H9 (cell line): ENCODE results near the gene NEDD4L. TPM values are rescaled to one million over a fixed set of nuclear protein-coding genes. Genes with fewer than 3 reads are reported as not detected.

Source experiments
- DNase-seq: peaks from one replicate; pipeline ENCODE4 v3.0.0-alpha.2; 2017
- H2AFZ ChIP-seq: one replicate; pipeline ENCODE4 v1.6.1; 2013; ENCODE audit warnings: mild to moderate bottlenecking, low read length, control low read depth, moderate library complexity
- H2AK5ac ChIP-seq: 2 replicates; pipeline ENCODE4 v1.6.1; 2013; ENCODE audit warnings: low read length, control low read depth, mixed read lengths; ENCODE audit not compliant: insufficient read length
- H2BK120ac ChIP-seq: one replicate; pipeline ENCODE4 v1.6.1; 2013; ENCODE audit warnings: low read depth, mild to moderate bottlenecking, low read length, control low read depth, inconsistent platforms; ENCODE audit not compliant: poor library complexity, severe bottlenecking
- H2BK12ac ChIP-seq: 2 replicates; pipeline ENCODE4 v1.6.1; 2013; ENCODE audit warnings: low read length, control low read depth, mixed read lengths, low read depth; ENCODE audit not compliant: insufficient read length
- H2BK15ac ChIP-seq: 2 replicates; pipeline ENCODE4 v1.6.1; 2013; ENCODE audit warnings: low read depth, low read length, control low read depth
- H2BK20ac ChIP-seq: one replicate; pipeline ENCODE4 v1.6.1; 2013; ENCODE audit warnings: low read depth, mild to moderate bottlenecking, low read length, control low read depth, inconsistent platforms; ENCODE audit not compliant: poor library complexity, severe bottlenecking
- H2BK5ac ChIP-seq: 2 replicates; pipeline ENCODE4 v1.6.1; 2013; ENCODE audit warnings: low read length, control low read depth, mixed read lengths; ENCODE audit not compliant: insufficient read length
- H3K14ac ChIP-seq: 2 replicates; pipeline ENCODE4 v1.6.1; 2013; ENCODE audit warnings: low read length, control low read depth; ENCODE audit not compliant: insufficient read depth
- H3K18ac ChIP-seq: 2 replicates; pipeline ENCODE4 v1.6.1; 2013; ENCODE audit warnings: low read depth, mild to moderate bottlenecking, mixed read lengths, low read length, control low read depth; ENCODE audit not compliant: insufficient read length
- H3K23ac ChIP-seq: 2 replicates; pipeline ENCODE4 v1.6.1; 2013; ENCODE audit warnings: low read length, control low read depth, mixed read lengths, low read depth; ENCODE audit not compliant: insufficient read length
- H3K23me2 ChIP-seq: 2 replicates; pipeline ENCODE4 v1.6.1; 2013; ENCODE audit warnings: low read depth, mild to moderate bottlenecking, mixed read lengths, low read length, control low read depth; ENCODE audit not compliant: insufficient read length, poor library complexity, severe bottlenecking
- H3K27ac ChIP-seq: 2 replicates; pipeline ENCODE4 v1.5.1; 2013; ENCODE audit warnings: low read length, control low read depth, mixed read lengths, low read depth; ENCODE audit not compliant: insufficient read length
- H3K27me3 ChIP-seq: 2 replicates; pipeline ENCODE4 v1.6.1; 2013; ENCODE audit warnings: low read length, control low read depth, inconsistent platforms; ENCODE audit not compliant: insufficient read depth
- H3K4ac ChIP-seq: 2 replicates; pipeline ENCODE4 v1.6.1; 2013; ENCODE audit warnings: low read depth, mild to moderate bottlenecking, control low read depth, inconsistent platforms, low read length, moderate library complexity
- H3K4me1 ChIP-seq: 2 replicates; pipeline ENCODE4 v1.6.1; 2013; ENCODE audit warnings: low read length, control low read depth, inconsistent platforms; ENCODE audit not compliant: insufficient read depth
- H3K4me2 ChIP-seq: 2 replicates; pipeline ENCODE4 v1.6.1; 2013; ENCODE audit warnings: low read length, control low read depth, mixed read lengths; ENCODE audit not compliant: insufficient read length, insufficient read depth
- H3K56ac ChIP-seq: 2 replicates; pipeline ENCODE4 v1.6.1; 2013; ENCODE audit warnings: low read depth, mild to moderate bottlenecking, mixed read lengths, low read length, control low read depth; ENCODE audit not compliant: insufficient read length
- H3K79me1 ChIP-seq: 2 replicates; pipeline ENCODE4 v1.6.1; 2013; ENCODE audit warnings: low read depth, mild to moderate bottlenecking, moderate library complexity, low read length, control low read depth, inconsistent platforms; ENCODE audit not compliant: insufficient read depth, poor library complexity, severe bottlenecking
- H3K79me2 ChIP-seq: 2 replicates; pipeline ENCODE4 v1.6.1; 2013; ENCODE audit warnings: low read length, control low read depth, inconsistent platforms; ENCODE audit not compliant: insufficient read depth
- H3K9ac ChIP-seq: 2 replicates; pipeline ENCODE4 v1.6.1; 2013; ENCODE audit warnings: low read length, control low read depth, mixed read lengths; ENCODE audit not compliant: insufficient read length; ENCODE audit errors: extremely low read depth
- H3K9me3 ChIP-seq: one replicate; pipeline ENCODE4 v1.6.1; 2013; ENCODE audit warnings: low read depth, low read length, inconsistent platforms; ENCODE audit not compliant: control insufficient read depth
- H3T11ph ChIP-seq: one replicate; pipeline ENCODE4 v1.6.1; 2013; ENCODE audit warnings: mild to moderate bottlenecking, low read length, control low read depth, inconsistent platforms
- H4K20me1 ChIP-seq: one replicate; pipeline ENCODE4 v1.6.1; 2013; ENCODE audit not compliant: control insufficient read depth, insufficient read length, insufficient read depth
- H4K5ac ChIP-seq: 2 replicates; pipeline ENCODE4 v1.6.1; 2013; ENCODE audit warnings: low read depth, mild to moderate bottlenecking, mixed read lengths, low read length, control low read depth; ENCODE audit not compliant: insufficient read length
- H4K8ac ChIP-seq: replicated peaks from 2 replicates; pipeline ENCODE4 v1.6.1; 2013; ENCODE audit warnings: low read length, control low read depth, mixed read lengths, low read depth; ENCODE audit not compliant: insufficient read length
- H4K91ac ChIP-seq: 2 replicates; pipeline ENCODE4 v1.6.1; 2013; ENCODE audit warnings: low read depth, mild to moderate bottlenecking, moderate library complexity, mixed read lengths, low read length, control low read depth; ENCODE audit not compliant: insufficient read length
- H3K27ac Mint-ChIP-seq, 3 experiments: 2 replicates in 2 of 3; 3 replicates in 1 of 3; pipeline ENCODE4 v1.8.0; 2020 to 2021; ENCODE audit warnings: mixed read lengths in 3 of 3, mild to moderate bottlenecking in 1 of 3, moderate library complexity in 1 of 3
- H3K27me3 Mint-ChIP-seq: 2 replicates; pipeline ENCODE4 v1.8.0; 2021; ENCODE audit warnings: low read depth, mild to moderate bottlenecking, moderate library complexity, mixed read lengths
- H3K36me3 Mint-ChIP-seq, 3 experiments: 2 replicates in 2 of 3; 3 replicates in 1 of 3; pipeline ENCODE4 v1.8.0; 2020 to 2021; ENCODE audit warnings: low read depth in 3 of 3, mixed read lengths in 3 of 3; ENCODE audit not compliant: insufficient read depth in 1 of 3
- H3K4me1 Mint-ChIP-seq, 2 experiments: 2 replicates each; pipeline ENCODE4 v1.8.0; 2020; ENCODE audit warnings: mixed read lengths in 2 of 2
- H3K4me3 Mint-ChIP-seq, 2 experiments: 2 replicates in 1 of 2; 3 replicates in 1 of 2; pipeline ENCODE4 v1.8.0; 2020 to 2021; ENCODE audit warnings: mild to moderate bottlenecking in 2 of 2, mixed read lengths in 2 of 2, moderate library complexity in 1 of 2
- H3K9me3 Mint-ChIP-seq, 2 experiments: 2 replicates in 1 of 2; 3 replicates in 1 of 2; pipeline ENCODE4 v1.8.0; 2020; ENCODE audit warnings: mild to moderate bottlenecking in 2 of 2, mixed read lengths in 2 of 2, moderate library complexity in 1 of 2
- CTCF ChIP-seq: fragments of 200-600 bp; sonication (generic); conservative IDR thresholded peaks from 3 replicates; pipeline ENCODE4 v1.8.0; 2021; ENCODE audit warnings: antibody characterized with exemption, mild to moderate bottlenecking
- WGBS: extraction: QIAGEN DNeasy Blood & Tissue Kit; methylation state at CpG from one replicate; pipeline ENCODE4 v1.1.7; 2013; ENCODE audit warnings: missing lambda C conversion rate, low lambda C conversion rate, mixed read lengths; ENCODE audit not compliant: insufficient read length; ENCODE audit errors: extremely low coverage; 5-methylcytosine and 5-hydroxymethylcytosine counted together
- total RNA-seq: library from RNA; stranded (reverse); gene quantifications from 2 replicates; pipeline ENCODE4 v1.2.1, GENCODE V29; 2021

NEDD4L gene
- total RNA-seq, 1 experiment from 2014 or later = 76.3 TPM

DNA sequence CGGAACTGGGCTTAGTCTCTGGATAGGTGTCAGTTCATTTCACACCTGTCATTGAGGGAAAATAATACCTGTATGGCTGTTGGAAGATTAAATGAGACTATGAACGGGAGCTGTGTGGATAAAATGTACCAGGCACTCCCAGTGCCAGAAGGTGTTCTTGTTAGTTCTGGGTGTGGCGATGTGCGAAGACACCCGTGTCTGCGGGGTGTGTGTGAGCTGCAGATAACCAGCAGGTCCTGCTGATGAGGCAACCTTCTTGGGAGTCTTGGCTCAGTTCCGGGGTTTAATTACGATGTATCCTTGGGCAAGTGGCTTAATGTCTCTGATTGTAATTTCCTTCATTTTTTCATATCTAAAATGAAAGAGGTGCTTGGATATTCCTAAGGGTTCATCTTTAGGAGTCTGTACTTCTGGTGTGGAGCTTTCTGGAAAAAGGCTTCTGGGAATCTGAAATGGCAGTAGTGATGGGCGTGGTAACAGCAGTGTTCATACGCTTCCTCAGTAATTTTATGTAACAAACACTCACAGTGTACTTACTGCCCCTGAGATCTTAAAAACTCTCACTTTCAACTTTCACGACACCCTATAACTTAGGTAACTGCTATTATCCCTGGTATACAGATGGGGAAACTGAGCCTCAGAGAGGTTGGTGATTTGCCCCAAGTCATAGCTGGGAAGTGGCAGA, 35.0 kb downstream of the NEDD4L start:
- H3K23me2 ChIP-seq = no peaks in the 10 kb centered on the region
- peaks cover 3% of the 10 kb centered on the region for H3K79me1 ChIP-seq
- no peak overlapping the region for H2BK20ac ChIP-seq
- no peak overlapping the region for H4K8ac ChIP-seq
- H2BK12ac ChIP-seq = no peak overlapping the region
- no peak overlapping the region for H2BK15ac ChIP-seq
- H3K27ac ChIP-seq = no peak overlapping the region
- no peak overlapping the region for H3K4ac ChIP-seq
- Mint-ChIP-seq H3K9me3 (peaks cover 0 to 3% of the 10 kb centered on the region in 2 experiments; a peak in 1 of 5 replicates), H3K27ac (peak overlapping the region in 2 of 3 experiments; percentile 27 to 30; a peak in 2 of 7 replicates), H3K4me1 (peaks cover 21 to 32% of the 10 kb centered on the region in 2 experiments), H3K4me3 (no peak overlapping the region), H3K36me3 (peaks cover 0 to 4% (median 2%) of the 10 kb centered on the region in 3 experiments; a peak in 2 of 7 replicates), H3K27me3 (no peaks in the 10 kb centered on the region; the same call in 1 of the 2 replicates)
- H3K4me2 ChIP-seq = no peak overlapping the region
- no peak for TF ChIP-seq CTCF
- H3K27me3 ChIP-seq = no peaks in the 10 kb centered on the region
- no peaks in the 10 kb centered on the region for H4K20me1 ChIP-seq
- no peak overlapping the region for H3K23ac ChIP-seq
- H4K5ac ChIP-seq = no peak overlapping the region
- H2BK120ac ChIP-seq = no peak overlapping the region
- DNase-seq = no peak
- H3K14ac ChIP-seq = no peak overlapping the region
- H3K9me3 ChIP-seq = no peaks in the 10 kb centered on the region
- H2AFZ ChIP-seq = no peak overlapping the region
- no peak overlapping the region for H3K56ac ChIP-seq
- H3K79me2 ChIP-seq = peaks cover 3% of the 10 kb centered on the region; the same call in 1 of the 2 replicates
- no CpG with 5 or more reads among the region's 11 CpGs for WGBS
- no peak overlapping the region for H2AK5ac ChIP-seq
- H3K18ac ChIP-seq = no peak overlapping the region
- no peak overlapping the region for H3K9ac ChIP-seq
- H2BK5ac ChIP-seq = no peak overlapping the region
- no peak overlapping the region for H4K91ac ChIP-seq
- no peaks in the 10 kb centered on the region for H3K4me1 ChIP-seq
- no peak overlapping the region for H3T11ph ChIP-seq
